SIG-M5 treated with dmso at 0.1 percent for 504 hours (cell line): Measurements from ENCODE around the gene UTS2R.
"Not testable (repeated sequence)": the region's sequence is repeated elsewhere in the genome, so short reads cannot be mapped to it uniquely, and the experiment has no call there.

Experiments used
- DNase-seq: peaks from one replicate; lab custom pipeline; 2025; ENCODE audit not compliant: unreplicated experiment; lab: John Stamatoyannopoulos, UW

UTS2R gene

GRCh38 chr17:82406131-82406671 lies 34.6 kb downstream of the UTS2R start:
- DNase-seq, result no peak

GRCh38 chr17:82407255-82407654 lies 35.7 kb downstream of the UTS2R start:
- no peak for DNase-seq

GRCh38 chr17:82408288-82408937 lies 36.8 kb downstream of the UTS2R start:
- DNase-seq, result no peak

GRCh38 chr17:82408938-82409318 lies 37.4 kb downstream of the UTS2R start:
- no peak for DNase-seq

GRCh38 chr17:82410014-82410716 lies 38.6 kb downstream of the UTS2R start:
- DNase-seq, result no peak

GRCh38 chr17:82411396-82412053 lies 40.0 kb downstream of the UTS2R start:
- DNase-seq, result no peak

- DNase-seq, result not testable (repeated sequence)
Measured at GRCh38 chr17:82412081-82412480, 40.5 kb downstream of the UTS2R start.

GRCh38 chr17:82412535-82413520 lies 41.3 kb downstream of the UTS2R start:
- no peak for DNase-seq

GRCh38 chr17:82414548-82415281 lies 43.1 kb downstream of the UTS2R start:
- DNase-seq, result peak; percentile 72

- DNase-seq, result no peak
Measured at GRCh38 chr17:82415336-82415735, 43.8 kb downstream of the UTS2R start.

- no peak for DNase-seq
Measured at GRCh38 chr17:82415786-82416185, 44.2 kb downstream of the UTS2R start.

- DNase-seq, result no peak
Measured at GRCh38 chr17:82416264-82416663, 44.7 kb downstream of the UTS2R start.

- peak; percentile 7 for DNase-seq
Measured at GRCh38 chr17:82416771-82417170, 45.2 kb downstream of the UTS2R start.

- peak; percentile 79 for DNase-seq
Measured at GRCh38 chr17:82418001-82418986, 46.7 kb downstream of the UTS2R start, which contains the start of the genes HEXD and OGFOD3. TSS of gene HEXD (plus strand) at chr17:82418347. CDS start at chr17:82419800, 1,453 bp downstream. TSS of gene OGFOD3 (minus strand) at chr17:82418586. CDS start at chr17:82418485, 101 bp downstream.

- peak; percentile 30 for DNase-seq
Measured at GRCh38 chr17:82419540-82419939, 48.0 kb downstream of the UTS2R start.

GRCh38 chr17:82424001-82424862 lies 52.7 kb downstream of the UTS2R start:
- peak; percentile 45 for DNase-seq

GRCh38 chr17:82424863-82425159 lies 53.2 kb downstream of the UTS2R start:
- no peak for DNase-seq
